ENCODE measurements around the gene MIA2. TPM values are rescaled to one million over a fixed set of nuclear protein-coding genes. Genes with fewer than 3 reads are reported as not detected.

Gene MIA2
- total RNA-seq, 1 donor from 2014 or later, result 19.8 TPM

GRCh38 chr14:39381366-39381765 is 147.7 kb downstream of the MIA2 start:
- no peaks in the 10 kb centered on the region for H3K9me3 Mint-ChIP-seq (ENCODE audit: unreplicated experiment)
- peaks cover 15% of the 10 kb centered on the region for H3K4me1 Mint-ChIP-seq (ENCODE audit: unreplicated experiment)
- no peaks in the 10 kb centered on the region for H3K27me3 Mint-ChIP-seq (ENCODE audit: unreplicated experiment)
- no peak for TF ChIP-seq CTCF (IDR thresholded peaks at IDR 0.05; ENCODE audit: unreplicated experiment)
- no peaks in the 10 kb centered on the region for H3K36me3 Mint-ChIP-seq (ENCODE audit: low read depth, unreplicated experiment)
- DNase-seq (ENCODE audit: low spot score), result no peak
- H3K4me3 Mint-ChIP-seq (ENCODE audit: unreplicated experiment), result no peak overlapping the region
- H3K27ac Mint-ChIP-seq (ENCODE audit: unreplicated experiment), result no peak overlapping the region

GRCh38 chr14:39382463-39382862 is 148.7 kb downstream of the MIA2 start:
- Mint-ChIP-seq H3K27ac (ENCODE audit: unreplicated experiment) (no peak overlapping the region), H3K4me1 (ENCODE audit: unreplicated experiment) (peaks cover 12% of the 10 kb centered on the region), H3K27me3 (ENCODE audit: unreplicated experiment) (no peaks in the 10 kb centered on the region), H3K36me3 (ENCODE audit: low read depth, unreplicated experiment) (no peaks in the 10 kb centered on the region), H3K4me3 (ENCODE audit: unreplicated experiment) (no peak overlapping the region), H3K9me3 (ENCODE audit: unreplicated experiment) (no peaks in the 10 kb centered on the region)
- TF ChIP-seq CTCF (IDR thresholded peaks at IDR 0.05; ENCODE audit: unreplicated experiment), result no peak
- no peak for DNase-seq (ENCODE audit: low spot score)

GRCh38 chr14:39383026-39383660 is 149.4 kb downstream of the MIA2 start:
- H3K36me3 Mint-ChIP-seq (ENCODE audit: low read depth, unreplicated experiment), result no peaks in the 10 kb centered on the region
- H3K4me1 Mint-ChIP-seq (ENCODE audit: unreplicated experiment), result peaks cover 12% of the 10 kb centered on the region
- DNase-seq (ENCODE audit: low spot score), result no peak
- no peak overlapping the region for H3K4me3 Mint-ChIP-seq (ENCODE audit: unreplicated experiment)
- H3K9me3 Mint-ChIP-seq (ENCODE audit: unreplicated experiment), result no peaks in the 10 kb centered on the region
- no peak overlapping the region for H3K27ac Mint-ChIP-seq (ENCODE audit: unreplicated experiment)
- TF ChIP-seq CTCF (IDR thresholded peaks at IDR 0.05; ENCODE audit: unreplicated experiment), result no peak
- no peaks in the 10 kb centered on the region for H3K27me3 Mint-ChIP-seq (ENCODE audit: unreplicated experiment)

- no peak for DNase-seq (ENCODE audit: low spot score)
- H3K27me3 Mint-ChIP-seq (ENCODE audit: unreplicated experiment), result no peaks in the 10 kb centered on the region
- no peak overlapping the region for H3K27ac Mint-ChIP-seq (ENCODE audit: unreplicated experiment)
- peaks cover 12% of the 10 kb centered on the region for H3K4me1 Mint-ChIP-seq (ENCODE audit: unreplicated experiment)
- H3K36me3 Mint-ChIP-seq (ENCODE audit: low read depth, unreplicated experiment), result peaks cover 4% of the 10 kb centered on the region
- H3K4me3 Mint-ChIP-seq (ENCODE audit: unreplicated experiment), result no peak overlapping the region
- no peaks in the 10 kb centered on the region for H3K9me3 Mint-ChIP-seq (ENCODE audit: unreplicated experiment)
- TF ChIP-seq CTCF (IDR thresholded peaks at IDR 0.05; ENCODE audit: unreplicated experiment), result no peak
Observed at GRCh38 chr14:39383741-39384140, 150.0 kb downstream of the MIA2 start.

- TF ChIP-seq CTCF (IDR thresholded peaks at IDR 0.05; ENCODE audit: unreplicated experiment), result no peak
- Mint-ChIP-seq H3K4me3 (ENCODE audit: unreplicated experiment) (no peak overlapping the region), H3K9me3 (ENCODE audit: unreplicated experiment) (no peaks in the 10 kb centered on the region), H3K27ac (ENCODE audit: unreplicated experiment) (no peak overlapping the region), H3K4me1 (ENCODE audit: unreplicated experiment) (peaks cover 12% of the 10 kb centered on the region), H3K27me3 (ENCODE audit: unreplicated experiment) (no peaks in the 10 kb centered on the region), H3K36me3 (ENCODE audit: low read depth, unreplicated experiment) (peaks cover 4% of the 10 kb centered on the region)
- DNase-seq (ENCODE audit: low spot score), result no peak
Observed at GRCh38 chr14:39384177-39384576, 150.5 kb downstream of the MIA2 start.

All from endothelial cell (in vitro differentiated cells).